Astrocyte (in vitro differentiated cells and primary cell): ENCODE measurements around the gene POLD2. TPM values are rescaled to one million over a fixed set of nuclear protein-coding genes. Genes with fewer than 3 reads are reported as not detected.

ENCODE experiments used
- DNase-seq: peaks from one replicate; pipeline ENCODE4 v3.0.0-alpha.2; 2010; ENCODE audit warnings: low read depth
- FAIRE-seq: peaks from 2 replicates; lab custom pipeline; 2011; peaks lifted over from hg19 to GRCh38; lab: Jason Lieb, UNC
- H2AFZ ChIP-seq: 2 replicates; pipeline ENCODE4 v1.6.0; 2012; ENCODE audit warnings: low read depth, low read length, inconsistent platforms
- H3K27ac ChIP-seq: 2 replicates; pipeline ENCODE4 v1.5.1; 2011; ENCODE audit warnings: low read depth, low read length, inconsistent platforms
- H3K27me3 ChIP-seq: 2 replicates; pipeline ENCODE4 v1.6.0; 2011; ENCODE audit warnings: low read length, inconsistent platforms; ENCODE audit not compliant: insufficient read depth
- H3K36me3 ChIP-seq: 2 replicates; pipeline ENCODE4 v1.5.1; 2011; ENCODE audit warnings: low read length, inconsistent platforms; ENCODE audit not compliant: insufficient read depth
- H3K4me1 ChIP-seq: 2 replicates; pipeline ENCODE4 v1.5.1; 2011; ENCODE audit warnings: low read length, inconsistent platforms; ENCODE audit not compliant: insufficient read depth
- H3K4me2 ChIP-seq: 2 replicates; pipeline ENCODE4 v1.6.0; 2012; ENCODE audit warnings: low read length, inconsistent platforms
- H3K4me3 ChIP-seq: 2 replicates; pipeline ENCODE4 v1.5.1; 2011; ENCODE audit warnings: low read depth, mild to moderate bottlenecking, low read length, inconsistent platforms; ENCODE audit not compliant: insufficient read depth
- H3K79me2 ChIP-seq: 2 replicates; pipeline ENCODE4 v1.6.0; 2012; ENCODE audit warnings: mild to moderate bottlenecking, low read length, inconsistent platforms; ENCODE audit not compliant: insufficient read depth
- H3K9ac ChIP-seq: 2 replicates; pipeline ENCODE4 v1.6.0; 2012; ENCODE audit warnings: mild to moderate bottlenecking, low read length, inconsistent platforms
- H3K9me3 ChIP-seq: 2 replicates; pipeline ENCODE4 v1.5.1; 2012; ENCODE audit warnings: low read depth, mild to moderate bottlenecking, low read length, inconsistent platforms; ENCODE audit not compliant: insufficient read depth
- H4K20me1 ChIP-seq: 2 replicates; pipeline ENCODE4 v1.6.0; 2012; ENCODE audit warnings: low read length, inconsistent platforms; ENCODE audit not compliant: insufficient read depth
- H3K27ac Mint-ChIP-seq: one replicate; pipeline ENCODE4 v1.8.0; 2021; ENCODE audit warnings: mild to moderate bottlenecking, mixed read lengths; ENCODE audit not compliant: unreplicated experiment
- H3K27me3 Mint-ChIP-seq: one replicate; pipeline ENCODE4 v1.8.0; 2021; ENCODE audit warnings: low read depth, mixed read lengths; ENCODE audit not compliant: unreplicated experiment
- H3K36me3 Mint-ChIP-seq: one replicate; pipeline ENCODE4 v1.8.0; 2021; ENCODE audit warnings: low read depth, mixed read lengths; ENCODE audit not compliant: unreplicated experiment
- H3K4me1 Mint-ChIP-seq: one replicate; pipeline ENCODE4 v1.8.0; 2021; ENCODE audit warnings: low read depth, mixed read lengths; ENCODE audit not compliant: unreplicated experiment
- H3K4me3 Mint-ChIP-seq: one replicate; pipeline ENCODE4 v1.8.0; 2021; ENCODE audit warnings: mild to moderate bottlenecking, moderate library complexity, mixed read lengths; ENCODE audit not compliant: unreplicated experiment
- H3K9me3 Mint-ChIP-seq: one replicate; pipeline ENCODE4 v1.8.0; 2021; ENCODE audit warnings: mild to moderate bottlenecking, mixed read lengths; ENCODE audit not compliant: unreplicated experiment
- CTCF ChIP-seq: IDR thresholded peaks from 2 replicates; pipeline ENCODE4 v1.5.1; 2011; ENCODE audit warnings: low read depth, mild to moderate bottlenecking, inconsistent platforms, low read length, moderate library complexity; ENCODE audit not compliant: insufficient read depth
- EZH2 ChIP-seq: IDR thresholded peaks from 2 replicates; pipeline ENCODE4 v1.6.1; 2012; ENCODE audit warnings: mild to moderate bottlenecking, low read length, inconsistent platforms; ENCODE audit not compliant: insufficient read depth
- total RNA-seq: library from RNA; stranded (reverse); gene quantifications from 2 replicates; pipeline ENCODE4 v1.2.1, GENCODE V29; 2021

The POLD2 gene
- total RNA-seq, 1 donor from 2014 or later: 67.7 TPM

GRCh38 chr7:44102846-44103565, 20.3 kb downstream of the POLD2 start:
- peak overlapping the region; percentile 81 for H3K27ac Mint-ChIP-seq
- H3K27me3 ChIP-seq: no peaks in the 10 kb centered on the region
- no peak overlapping the region for H3K4me2 ChIP-seq
- H3K4me3 ChIP-seq: no peak overlapping the region
- H2AFZ ChIP-seq: peak overlapping the region; percentile 22
- H3K9me3 Mint-ChIP-seq: no peaks in the 10 kb centered on the region
- peaks cover 15% of the 10 kb centered on the region for H3K79me2 ChIP-seq
- peaks cover 34% of the 10 kb centered on the region for H3K4me1 Mint-ChIP-seq
- H4K20me1 ChIP-seq: peaks cover 24% of the 10 kb centered on the region
- no peak overlapping the region for H3K9ac ChIP-seq
- H3K27ac ChIP-seq: no peak overlapping the region
- TF ChIP-seq EZH2 (no peak), CTCF (no peak)
- H3K4me1 ChIP-seq: peaks cover 29% of the 10 kb centered on the region
- FAIRE-seq: no peak
- DNase-seq: no peak
- H3K36me3 Mint-ChIP-seq: peaks cover 6% of the 10 kb centered on the region
- H3K9me3 ChIP-seq: no peaks in the 10 kb centered on the region
- peak overlapping the region; percentile 66 for H3K4me3 Mint-ChIP-seq
- H3K27me3 Mint-ChIP-seq: no peaks in the 10 kb centered on the region
- no peaks in the 10 kb centered on the region for H3K36me3 ChIP-seq

GRCh38 chr7:44101966-44102845, 21.1 kb downstream of the POLD2 start:
- H3K4me1 Mint-ChIP-seq: peaks cover 34% of the 10 kb centered on the region
- H3K9me3 ChIP-seq: no peaks in the 10 kb centered on the region
- peaks cover 19% of the 10 kb centered on the region for H4K20me1 ChIP-seq
- peak overlapping the region; percentile 22 for H2AFZ ChIP-seq
- no peaks in the 10 kb centered on the region for H3K27me3 ChIP-seq
- peaks cover 6% of the 10 kb centered on the region for H3K36me3 Mint-ChIP-seq
- H3K4me3 ChIP-seq: no peak overlapping the region
- no peaks in the 10 kb centered on the region for H3K36me3 ChIP-seq
- H3K4me1 ChIP-seq: peaks cover 29% of the 10 kb centered on the region
- peak overlapping the region; percentile 81 for H3K27ac Mint-ChIP-seq
- TF ChIP-seq CTCF (no peak), EZH2 (no peak)
- peak overlapping the region; percentile 17 for H3K4me3 Mint-ChIP-seq
- H3K4me2 ChIP-seq: no peak overlapping the region
- H3K27me3 Mint-ChIP-seq: no peaks in the 10 kb centered on the region
- FAIRE-seq (no peak), DNase-seq (peak; percentile 53)
- H3K79me2 ChIP-seq: peaks cover 15% of the 10 kb centered on the region
- no peaks in the 10 kb centered on the region for H3K9me3 Mint-ChIP-seq
- no peak overlapping the region for H3K27ac ChIP-seq
- H3K9ac ChIP-seq: no peak overlapping the region
